Activated T-helper 1 cell treated with anti-CD3 and anti-CD28 coated beads, Interleukin-2, amount 50 U/mL, for 16 hours (primary cell): ENCODE data around the gene PSMG4.
A peak's percentile ranks its signal among the peaks of the same experiment; 100 is the strongest.

Experiments used
- DNase-seq, 2 donors: peaks; one replicate each; pipeline ENCODE4 v3.0.0-alpha.2; 2020; ENCODE audit warnings: low read depth in 1 of 2, low spot score in 1 of 2

Gene PSMG4

GRCh38 chr6:3258720-3259490 lies at the start of gene PSMG4:
TSS of gene PSMG4 (plus strand) at chr6:3258947. CDS start at chr6:3259023, 76 bp downstream.
- DNase-seq = peak; percentile 90 to 92

DNA sequence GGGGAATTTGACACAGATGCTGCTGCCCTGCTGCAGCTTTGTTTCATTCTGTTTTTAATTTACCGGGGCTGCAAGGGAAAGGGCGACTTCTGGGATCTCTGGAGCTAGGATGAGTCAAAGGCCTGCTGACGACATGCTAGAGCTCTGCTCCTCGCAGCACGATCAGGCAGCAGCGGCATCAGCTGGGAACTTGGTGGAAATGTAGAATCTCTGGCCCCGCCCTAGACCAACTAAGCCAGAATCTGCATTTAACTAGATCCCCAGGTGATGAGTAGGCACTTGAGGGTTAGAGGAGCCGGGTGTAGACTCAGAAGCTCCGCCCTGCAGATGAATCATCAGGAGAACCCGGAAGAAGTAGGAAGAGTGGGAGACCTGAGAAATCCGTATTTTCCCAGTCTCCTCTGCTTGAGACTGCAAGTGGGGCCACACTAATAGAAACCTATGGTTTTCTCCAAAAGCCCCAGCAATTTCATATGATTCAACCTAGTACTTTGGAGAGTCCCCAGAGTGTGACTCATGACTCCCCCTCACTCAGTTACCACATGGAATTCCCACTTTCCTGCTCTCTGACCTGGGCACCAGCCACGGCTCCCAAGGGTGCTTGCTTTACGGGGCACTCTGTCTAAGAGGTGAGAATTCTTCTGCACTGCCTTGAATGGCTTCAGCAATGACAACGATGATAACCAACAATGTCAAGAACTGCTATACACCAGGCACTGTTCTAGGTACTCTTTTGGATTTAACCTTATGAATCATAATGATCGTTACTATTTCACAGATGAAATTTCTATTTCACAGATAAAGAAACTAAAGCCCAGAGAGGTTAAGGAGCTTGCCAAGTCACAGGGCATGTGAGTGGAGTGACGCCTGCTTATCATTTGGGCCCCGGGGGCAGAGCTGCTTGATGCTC lies 49.4 kb upstream of the PSMG4 start:
- DNase-seq = peak in 1 of 2 donors; percentile 43

DNA sequence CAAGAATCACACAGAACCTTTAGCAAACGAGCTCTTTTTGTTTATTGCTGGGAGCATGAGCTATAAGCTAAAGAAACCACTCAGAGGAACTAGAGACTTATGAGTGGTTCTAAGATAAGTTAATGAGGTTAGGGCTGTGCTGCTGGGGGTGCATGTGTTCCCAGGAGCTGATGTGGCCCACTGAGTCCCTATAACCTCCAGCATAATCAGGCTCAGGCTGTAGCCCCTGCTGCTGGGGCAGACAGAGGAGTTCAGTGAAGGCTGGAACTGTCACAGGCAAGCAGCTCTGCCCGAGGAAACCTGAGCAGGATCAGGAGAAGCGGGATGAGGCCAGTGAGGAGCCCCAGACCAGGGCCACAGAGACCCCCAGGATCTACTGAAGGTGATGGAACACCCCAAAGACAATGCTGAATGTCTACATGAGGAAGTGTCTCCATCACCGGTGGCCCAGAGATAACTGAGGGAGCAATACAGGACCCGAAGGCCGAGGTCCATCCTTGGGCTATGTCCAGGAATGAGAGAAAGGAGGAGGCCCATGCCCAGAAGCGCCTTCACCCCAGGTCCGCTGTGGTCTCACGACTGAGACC lies 48.6 kb upstream of the PSMG4 start:
- DNase-seq = no peak

DNA sequence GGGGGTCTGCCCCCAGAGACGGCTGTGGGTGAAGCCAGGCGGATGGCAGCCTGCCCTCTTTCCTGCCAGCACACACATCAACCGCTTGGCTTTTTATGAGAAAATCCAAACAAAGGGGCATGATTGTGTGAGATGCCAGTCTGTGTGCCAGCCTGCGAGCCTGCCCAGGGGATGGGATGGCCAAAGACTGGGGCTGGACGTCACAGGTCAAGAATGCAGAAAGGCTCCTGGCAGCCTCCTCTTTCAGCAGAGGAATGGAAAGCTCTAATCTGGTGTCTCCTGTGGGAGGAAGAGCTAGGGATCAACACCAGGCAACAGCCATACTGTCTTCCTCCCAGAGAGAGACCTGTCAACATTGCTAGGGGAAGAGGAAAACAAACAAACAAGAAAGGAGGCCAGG lies 47.1 kb upstream of the PSMG4 start:
- DNase-seq = no peak

GRCh38 chr6:3212261-3212660 lies 46.5 kb upstream of the PSMG4 start:
- DNase-seq = no peak

GRCh38 chr6:3213334-3213695 lies 45.4 kb upstream of the PSMG4 start:
- no peak for DNase-seq

- DNase-seq = no peak
Observed at GRCh38 chr6:3214898-3215297, 43.8 kb upstream of the PSMG4 start.

DNA sequence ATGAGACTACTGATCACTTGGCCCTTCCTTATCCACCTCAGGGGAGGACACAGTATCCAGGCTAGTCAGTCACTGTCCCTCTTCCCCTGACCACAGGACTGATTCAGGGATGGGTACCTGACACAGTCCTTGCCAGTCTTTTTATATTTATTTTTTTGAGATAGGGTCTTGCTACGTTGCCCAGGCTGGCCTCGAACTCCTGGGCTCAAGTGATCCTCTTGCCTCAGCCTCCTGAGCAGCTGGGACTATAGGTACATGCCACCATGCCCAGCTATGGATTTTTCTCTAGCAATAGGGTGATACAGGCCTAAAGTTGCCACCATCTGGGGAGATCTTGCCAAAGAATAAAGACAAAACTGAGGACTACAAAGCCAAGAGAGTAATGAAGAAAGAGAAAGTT lies 41.5 kb upstream of the PSMG4 start:
- DNase-seq = no peak

- DNase-seq = no peak
Observed at GRCh38 chr6:3218266-3218665, 40.5 kb upstream of the PSMG4 start.

DNA sequence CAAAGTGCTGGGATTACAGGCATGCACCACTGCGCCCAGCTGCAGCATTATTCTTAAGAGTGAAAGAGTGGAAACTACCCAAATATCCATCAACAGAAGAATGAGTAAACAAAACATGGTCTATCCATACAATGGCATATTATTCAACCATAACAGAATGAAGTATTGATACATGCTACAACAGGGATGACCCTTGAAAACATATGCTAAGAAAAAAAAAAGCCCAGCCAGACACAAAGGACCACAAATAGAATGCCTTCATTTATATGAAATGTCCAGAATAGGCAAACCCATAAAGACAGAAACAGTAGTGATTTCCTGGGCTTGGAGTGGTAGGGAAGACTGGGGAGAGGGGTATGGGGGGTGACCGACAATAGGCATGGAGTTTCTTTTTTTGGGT lies 38.4 kb upstream of the PSMG4 start:
- DNase-seq = no peak

GRCh38 chr6:3221578-3221977 lies 37.2 kb upstream of the PSMG4 start:
- no peak for DNase-seq

DNA sequence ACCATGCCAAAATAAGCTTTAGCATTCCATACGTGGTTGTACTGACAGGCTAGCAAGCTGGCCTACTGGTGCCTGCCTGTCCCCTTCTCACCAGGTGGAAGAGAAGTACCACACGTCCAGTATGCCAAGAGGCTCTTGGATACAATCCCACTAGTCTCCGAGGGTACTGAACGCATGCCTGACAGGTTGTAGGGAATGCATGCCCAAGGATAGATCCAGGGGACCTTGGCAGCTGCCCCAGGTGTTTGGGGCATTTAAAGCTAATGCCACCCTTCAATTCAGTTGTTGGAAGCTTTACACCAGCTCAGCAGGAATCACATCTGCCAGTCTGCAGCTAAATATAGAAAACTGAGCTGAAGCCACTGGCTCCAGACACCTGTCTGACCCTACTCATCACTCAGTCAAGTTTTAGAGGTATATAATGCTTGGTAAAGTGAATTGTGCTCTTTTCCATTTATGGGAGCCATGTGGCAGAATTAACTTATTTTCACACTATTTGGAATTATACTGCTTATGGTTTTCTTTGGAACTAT lies 36.2 kb upstream of the PSMG4 start:
- no peak for DNase-seq

- no peak for DNase-seq
Observed at GRCh38 chr6:3226042-3226441, 32.7 kb upstream of the PSMG4 start.

- no peak for DNase-seq
Observed at GRCh38 chr6:3226481-3227362, 32.0 kb upstream of the PSMG4 start.

- DNase-seq = no peak
Observed at GRCh38 chr6:3227363-3228045, 31.2 kb upstream of the PSMG4 start, which contains the start of gene TUBB2B. TSS of gene TUBB2B (minus strand) at chr6:3227653. CDS start at chr6:3227543, 110 bp downstream.

DNA sequence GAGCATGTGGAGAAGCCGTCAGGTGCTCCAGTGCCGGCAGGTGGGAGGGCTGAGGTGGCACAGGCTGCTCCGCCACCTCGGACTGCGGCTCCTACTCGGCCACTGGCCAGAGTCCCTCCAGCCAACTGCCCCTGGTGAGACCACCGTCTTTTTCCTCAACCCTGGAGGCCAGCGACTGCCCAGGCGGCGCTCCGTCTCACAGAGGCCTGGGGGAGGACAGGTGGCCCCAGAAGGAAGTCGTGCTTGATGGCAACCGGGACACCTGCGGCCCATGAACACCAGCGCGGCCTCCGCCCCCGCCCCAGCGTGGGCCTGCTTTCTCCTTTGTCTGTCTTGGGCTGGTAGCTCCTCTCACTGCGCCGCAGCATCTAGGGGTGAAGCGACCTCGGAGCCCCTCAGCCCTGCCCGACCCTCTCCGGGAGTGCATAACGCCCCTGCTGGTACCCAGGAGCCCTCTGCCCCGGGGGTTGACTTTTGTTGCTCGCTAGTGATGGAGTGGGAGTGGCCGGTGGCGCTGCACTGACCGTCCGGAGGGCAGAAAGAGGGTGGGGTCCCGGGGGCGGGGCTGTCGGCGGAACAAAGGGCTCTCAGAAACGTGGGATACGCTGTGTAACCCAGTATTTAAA lies 30.6 kb upstream of the PSMG4 start:
- DNase-seq = no peak

GRCh38 chr6:3228771-3229565 lies 29.8 kb upstream of the PSMG4 start:
- no peak for DNase-seq

DNA sequence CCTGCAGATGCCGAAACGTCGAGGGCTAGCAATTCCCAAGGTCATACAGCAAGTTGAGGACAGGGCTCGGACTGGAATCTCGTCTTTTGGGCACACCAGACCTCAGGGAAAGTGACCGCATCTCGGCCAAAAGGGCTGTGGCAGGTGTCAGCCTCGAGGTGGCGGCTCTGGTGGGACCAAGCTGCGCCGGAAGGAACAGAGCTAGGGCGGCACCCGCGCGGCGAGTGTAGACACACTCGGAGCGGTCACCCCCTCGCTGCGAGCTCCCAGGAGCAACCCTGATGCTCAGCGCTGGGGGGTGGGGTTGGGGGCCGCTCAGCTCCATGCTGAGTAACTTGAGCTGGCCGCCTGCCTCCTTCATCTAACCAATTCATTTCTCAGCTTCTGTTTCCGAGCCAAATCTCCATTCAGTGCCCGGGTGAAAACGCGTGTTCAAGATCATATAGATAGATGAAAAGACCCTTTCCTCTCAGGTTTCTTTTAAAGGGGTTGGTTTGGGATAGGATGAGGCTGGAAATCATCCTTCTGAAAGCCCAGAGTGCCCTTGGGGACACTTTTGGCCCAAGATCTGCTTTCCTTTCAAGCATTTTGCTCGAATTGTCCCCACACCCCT lies 29.1 kb upstream of the PSMG4 start:
- no peak for DNase-seq
